Measurements from ENCODE around the gene KCNQ1OT1. TPM values are rescaled to one million over a fixed set of nuclear protein-coding genes. Genes with fewer than 3 reads are reported as not detected.

KCNQ1OT1 gene
- total and polyA plus RNA-seq, 9 of the 15 experiments (the other 6 are each of a cell fraction or from before 2014, with no cell fraction given) = 0.04 to 2.3 (median 0.74) TPM

DNA sequence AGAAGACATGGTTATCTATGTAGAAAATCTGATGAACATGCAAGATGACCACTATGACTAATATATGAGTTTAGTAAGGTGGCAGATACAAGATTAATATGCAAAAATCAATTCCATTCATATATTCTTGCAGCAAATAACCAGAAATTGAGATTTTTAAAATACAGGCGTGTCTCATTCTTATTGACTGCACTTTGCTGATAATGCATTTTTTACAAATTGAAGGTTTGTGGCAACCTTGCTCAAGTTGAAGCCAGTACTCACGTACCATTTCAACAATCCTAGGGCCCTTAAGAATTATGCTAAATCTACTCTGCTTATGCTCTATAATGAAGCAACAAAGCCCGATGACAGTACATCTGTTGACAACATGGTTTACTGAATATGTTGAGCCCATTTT is 104.6 kb downstream of the KCNQ1OT1 start (continued):
- TF ChIP-seq, protein P1, sequence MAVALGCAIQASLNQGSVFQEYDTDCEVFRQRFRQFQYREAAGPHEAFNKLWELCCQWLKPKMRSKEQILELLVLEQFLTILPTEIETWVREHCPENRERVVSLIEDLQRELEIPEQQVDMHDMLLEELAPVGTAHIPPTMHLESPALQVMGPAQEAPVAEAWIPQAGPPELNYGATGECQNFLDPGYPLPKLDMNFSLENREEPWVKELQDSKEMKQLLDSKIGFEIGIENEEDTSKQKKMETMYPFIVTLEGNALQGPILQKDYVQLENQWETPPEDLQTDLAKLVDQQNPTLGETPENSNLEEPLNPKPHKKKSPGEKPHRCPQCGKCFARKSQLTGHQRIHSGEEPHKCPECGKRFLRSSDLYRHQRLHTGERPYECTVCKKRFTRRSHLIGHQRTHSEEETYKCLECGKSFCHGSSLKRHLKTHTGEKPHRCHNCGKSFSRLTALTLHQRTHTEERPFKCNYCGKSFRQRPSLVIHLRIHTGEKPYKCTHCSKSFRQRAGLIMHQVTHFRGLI (CRISPR knock-in tag; IDR thresholded peaks at IDR 0.05) = no peak
- TF ChIP-seq MAFK (IDR thresholded peaks at IDR 0.05; ENCODE audit: low read length) (peak; percentile 57; the same call in 1 of the 2 replicates), MAFG (tag; conservative IDR thresholded peaks at IDR 0.05) (peak; percentile 32), CBFB (CRISPR knock-in tag; IDR thresholded peaks at IDR 0.05) (no peak), CHD7 (IDR thresholded peaks at IDR 0.05; ENCODE audit: low read depth, low read length) (no peak), ZNF384 (IDR thresholded peaks at IDR 0.05; ENCODE audit: low read depth, low read length) (no peak)
- TF ChIP-seq, protein P2, sequence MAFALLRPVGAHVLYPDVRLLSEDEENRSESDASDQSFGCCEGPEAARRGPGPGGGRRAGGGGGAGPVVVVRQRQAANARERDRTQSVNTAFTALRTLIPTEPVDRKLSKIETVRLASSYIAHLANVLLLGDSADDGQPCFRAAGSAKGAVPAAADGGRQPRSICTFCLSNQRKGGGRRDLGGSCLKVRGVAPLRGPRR (CRISPR knock-in tag; IDR thresholded peaks at IDR 0.05) = no peak
- TF ChIP-seq, protein P3, sequence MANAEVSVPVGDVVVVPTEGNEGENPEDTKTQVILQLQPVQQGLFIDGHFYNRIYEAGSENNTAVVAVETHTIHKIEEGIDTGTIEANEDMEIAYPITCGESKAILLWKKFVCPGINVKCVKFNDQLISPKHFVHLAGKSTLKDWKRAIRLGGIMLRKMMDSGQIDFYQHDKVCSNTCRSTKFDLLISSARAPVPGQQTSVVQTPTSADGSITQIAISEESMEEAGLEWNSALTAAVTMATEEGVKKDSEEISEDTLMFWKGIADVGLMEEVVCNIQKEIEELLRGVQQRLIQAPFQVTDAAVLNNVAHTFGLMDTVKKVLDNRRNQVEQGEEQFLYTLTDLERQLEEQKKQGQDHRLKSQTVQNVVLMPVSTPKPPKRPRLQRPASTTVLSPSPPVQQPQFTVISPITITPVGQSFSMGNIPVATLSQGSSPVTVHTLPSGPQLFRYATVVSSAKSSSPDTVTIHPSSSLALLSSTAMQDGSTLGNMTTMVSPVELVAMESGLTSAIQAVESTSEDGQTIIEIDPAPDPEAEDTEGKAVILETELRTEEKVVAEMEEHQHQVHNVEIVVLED (CRISPR knock-in tag; IDR thresholded peaks at IDR 0.05) = no peak
